DOHH2 (cell line): ENCODE data around the gene DLK1.

Source experiments
- H3F3A ChIP-seq: fragments of 200-600 bp; sonication (generic), shearing (Covaris generic); 2 replicates; pipeline ENCODE4 v1.6.0; 2016; ENCODE audit warnings: antibody characterized with exemption, mild to moderate bottlenecking; ENCODE audit not compliant: control insufficient read depth, insufficient read depth
- H3K27ac ChIP-seq: fragments of 200-600 bp; sonication (generic); 2 replicates; pipeline ENCODE4 v1.5.1; 2014; ENCODE audit warnings: low read depth, mild to moderate bottlenecking, low read length, moderate library complexity
- H3K27me3 ChIP-seq: fragments of 200-600 bp; sonication (generic); 2 replicates; pipeline ENCODE4 v1.6.1; 2014; ENCODE audit warnings: mild to moderate bottlenecking, low read length, mixed read lengths; ENCODE audit not compliant: control insufficient read depth
- H3K36me3 ChIP-seq: fragments of 200-600 bp; sonication (generic); 2 replicates; pipeline ENCODE4 v1.6.1; 2014; ENCODE audit warnings: mild to moderate bottlenecking, low read length, moderate library complexity, mixed read lengths; ENCODE audit not compliant: control insufficient read depth
- H3K4me1 ChIP-seq: fragments of 200-600 bp; sonication (generic); 2 replicates; pipeline ENCODE4 v1.6.1; 2014; ENCODE audit warnings: mild to moderate bottlenecking, low read length, mixed read lengths; ENCODE audit not compliant: control insufficient read depth
- H3K4me2 ChIP-seq: fragments of 200-600 bp; sonication (generic); 2 replicates; pipeline ENCODE4 v1.6.0; 2014; ENCODE audit warnings: mild to moderate bottlenecking, low read length, moderate library complexity
- H3K4me3 ChIP-seq: fragments of 200-600 bp; sonication (generic); 2 replicates; pipeline ENCODE4 v1.5.1; 2014; ENCODE audit warnings: mild to moderate bottlenecking, low read length, mixed read lengths
- H3K79me2 ChIP-seq: fragments of 200-600 bp; sonication (generic); 2 replicates; pipeline ENCODE4 v1.6.1; 2014; ENCODE audit warnings: mild to moderate bottlenecking, low read length, mixed read lengths; ENCODE audit not compliant: control insufficient read depth
- H3K9me2 ChIP-seq: fragments of 200-600 bp; sonication (generic); replicated peaks from 2 replicates; pipeline ENCODE4 v1.6.1; 2014; ENCODE audit warnings: mild to moderate bottlenecking, low read length, mixed read lengths; ENCODE audit not compliant: control insufficient read depth
- H3K9me3 ChIP-seq: fragments of 200-600 bp; sonication (generic); 2 replicates; pipeline ENCODE4 v1.6.1; 2014; ENCODE audit warnings: antibody characterized with exemption, low read length, mixed read lengths; ENCODE audit not compliant: control insufficient read depth, insufficient read depth
- H4K20me1 ChIP-seq: fragments of 200-600 bp; sonication (generic); 2 replicates; pipeline ENCODE4 v1.6.0; 2014; ENCODE audit warnings: low read depth, mild to moderate bottlenecking, antibody characterized with exemption, low read length, moderate library complexity; ENCODE audit not compliant: control insufficient read depth, insufficient read depth
- CTCF ChIP-seq: fragments of 200-600 bp; sonication (generic); IDR thresholded peaks from one replicate; pipeline ENCODE4 v1.5.1; 2014; ENCODE audit warnings: antibody characterized with exemption, mild to moderate bottlenecking, low read depth, low read length; ENCODE audit not compliant: poor library complexity, severe bottlenecking
- EZH2phosphoT487 ChIP-seq: fragments of 200-600 bp; sonication (generic); IDR thresholded peaks from 2 replicates; pipeline ENCODE4 v1.6.1; 2017; ENCODE audit warnings: borderline replicate concordance, mild to moderate bottlenecking, antibody characterized with exemption, low read length, moderate library complexity, mixed read lengths

Gene DLK1

DNA sequence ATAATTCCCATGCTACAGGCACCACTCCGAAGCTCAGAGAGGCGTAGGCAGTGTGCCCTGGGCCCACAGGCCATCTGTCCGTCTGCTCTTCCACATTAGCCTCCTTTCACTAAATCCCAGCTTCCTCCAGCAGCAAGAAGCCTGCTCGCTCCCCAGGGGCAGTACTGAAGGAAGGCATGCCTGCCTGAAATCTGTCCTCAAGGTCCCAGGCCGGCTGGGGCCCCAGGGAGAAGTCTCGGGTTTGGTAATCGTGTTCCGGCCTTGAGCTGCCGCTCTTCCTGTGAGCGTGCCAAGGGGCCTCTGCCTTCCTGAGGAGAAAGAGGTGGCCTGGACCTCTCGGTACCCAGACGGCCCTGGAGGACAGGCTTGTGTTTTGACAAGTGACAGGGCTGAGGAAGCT is 15.2 kb upstream of the DLK1 start:
- no peaks in the 10 kb centered on the region for H3K36me3 ChIP-seq
- no peak overlapping the region for H3K4me2 ChIP-seq
- H3F3A ChIP-seq = no peaks in the 10 kb centered on the region
- peaks cover 7% of the 10 kb centered on the region for H3K4me1 ChIP-seq
- no peak for TF ChIP-seq CTCF
- TF ChIP-seq EZH2phosphoT487 = no peak
- H3K79me2 ChIP-seq = no peaks in the 10 kb centered on the region
- H3K4me3 ChIP-seq = no peak overlapping the region
- H3K27me3 ChIP-seq = no peaks in the 10 kb centered on the region
- H3K9me2 ChIP-seq = no peaks in the 10 kb centered on the region
- H3K27ac ChIP-seq = no peak overlapping the region
- no peaks in the 10 kb centered on the region for H3K9me3 ChIP-seq
- no peaks in the 10 kb centered on the region for H4K20me1 ChIP-seq

- H3K27me3 ChIP-seq = no peaks in the 10 kb centered on the region
Observed at GRCh38 chr14:100712490-100712889, 14.2 kb upstream of the DLK1 start.

DNA sequence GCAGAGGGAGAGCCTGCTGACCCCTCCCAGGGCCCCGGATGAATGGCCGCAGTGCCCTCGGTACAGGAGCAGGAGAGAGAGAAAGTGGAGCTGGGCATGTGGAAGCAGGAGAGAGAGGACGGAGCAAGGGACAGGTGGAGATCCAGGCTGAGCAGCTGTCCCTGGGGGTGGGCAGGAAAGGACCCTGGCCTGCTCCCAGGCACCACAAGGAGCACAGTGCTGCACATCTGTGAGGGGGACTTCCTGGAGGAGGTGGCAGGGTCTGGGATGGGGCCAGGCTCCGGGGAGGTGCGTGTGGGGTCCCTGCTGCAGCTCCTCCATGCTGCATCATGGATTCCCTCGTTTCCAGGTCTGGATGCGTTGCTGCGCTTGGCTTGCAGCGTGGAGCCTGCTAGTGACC is 13.0 kb upstream of the DLK1 start:
- H3K27me3 ChIP-seq = no peaks in the 10 kb centered on the region
- no peaks in the 10 kb centered on the region for H3F3A ChIP-seq
- H3K4me3 ChIP-seq = no peak overlapping the region
- no peak for TF ChIP-seq CTCF
- no peak for TF ChIP-seq EZH2phosphoT487
- H3K36me3 ChIP-seq = no peaks in the 10 kb centered on the region
- H3K4me1 ChIP-seq = peaks cover 7% of the 10 kb centered on the region
- no peaks in the 10 kb centered on the region for H3K79me2 ChIP-seq
- H3K4me2 ChIP-seq = no peak overlapping the region
- no peaks in the 10 kb centered on the region for H4K20me1 ChIP-seq
- H3K27ac ChIP-seq = no peak overlapping the region
- H3K9me3 ChIP-seq = no peaks in the 10 kb centered on the region
- no peaks in the 10 kb centered on the region for H3K9me2 ChIP-seq

More at GRCh38 chr14:100712490-100712889, 14.2 kb upstream of the DLK1 start:
- Histone ChIP-seq H3K27ac (no peak overlapping the region), H3K4me2 (no peak overlapping the region), H3K79me2 (no peaks in the 10 kb centered on the region), H3K4me3 (no peak overlapping the region), H3K4me1 (peaks cover 7% of the 10 kb centered on the region), H3K9me3 (no peaks in the 10 kb centered on the region), H3K9me2 (no peaks in the 10 kb centered on the region), H4K20me1 (no peaks in the 10 kb centered on the region), H3K36me3 (no peaks in the 10 kb centered on the region), H3F3A (no peaks in the 10 kb centered on the region)
- TF ChIP-seq EZH2phosphoT487 (no peak), CTCF (no peak)
